Loucy (cell line): Measurements from ENCODE around the gene DNALI1.

Experiments
- EZH2phosphoT487 ChIP-seq: fragments of 200-600 bp; IDR thresholded peaks from 2 replicates; pipeline ENCODE4 v1.6.1; 2018; ENCODE audit warnings: antibody characterized with exemption, mild to moderate bottlenecking, moderate library complexity, borderline replicate concordance
- TF ChIP-seq, protein P1 (sequence below): fragments of 200-600 bp; sonication (generic); conservative IDR thresholded peaks from 2 replicates; pipeline ENCODE4 v1.5.1; 2014; ENCODE audit warnings: mild to moderate bottlenecking, antibody characterized with exemption, low read length

DNA sequence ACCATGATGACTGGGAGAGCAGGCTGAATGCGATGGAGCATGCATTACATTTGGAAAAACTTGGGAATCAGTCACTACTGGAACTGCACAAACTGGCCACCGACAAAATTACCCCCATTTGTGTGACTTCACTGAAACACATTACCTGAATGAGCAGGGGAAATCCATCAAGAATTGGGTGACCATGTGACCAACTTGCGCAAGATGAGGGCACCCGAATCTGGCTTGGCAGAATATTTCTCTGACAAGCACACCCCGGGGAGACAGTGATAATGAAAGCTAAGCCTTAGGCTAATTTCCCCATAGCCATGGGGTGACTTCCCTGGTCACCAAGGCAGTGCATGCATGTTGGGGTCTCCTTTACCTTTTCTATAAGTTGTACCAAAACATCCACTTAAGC is 11.7 kb upstream of the DNALI1 start:
- TF ChIP-seq, protein P1, sequence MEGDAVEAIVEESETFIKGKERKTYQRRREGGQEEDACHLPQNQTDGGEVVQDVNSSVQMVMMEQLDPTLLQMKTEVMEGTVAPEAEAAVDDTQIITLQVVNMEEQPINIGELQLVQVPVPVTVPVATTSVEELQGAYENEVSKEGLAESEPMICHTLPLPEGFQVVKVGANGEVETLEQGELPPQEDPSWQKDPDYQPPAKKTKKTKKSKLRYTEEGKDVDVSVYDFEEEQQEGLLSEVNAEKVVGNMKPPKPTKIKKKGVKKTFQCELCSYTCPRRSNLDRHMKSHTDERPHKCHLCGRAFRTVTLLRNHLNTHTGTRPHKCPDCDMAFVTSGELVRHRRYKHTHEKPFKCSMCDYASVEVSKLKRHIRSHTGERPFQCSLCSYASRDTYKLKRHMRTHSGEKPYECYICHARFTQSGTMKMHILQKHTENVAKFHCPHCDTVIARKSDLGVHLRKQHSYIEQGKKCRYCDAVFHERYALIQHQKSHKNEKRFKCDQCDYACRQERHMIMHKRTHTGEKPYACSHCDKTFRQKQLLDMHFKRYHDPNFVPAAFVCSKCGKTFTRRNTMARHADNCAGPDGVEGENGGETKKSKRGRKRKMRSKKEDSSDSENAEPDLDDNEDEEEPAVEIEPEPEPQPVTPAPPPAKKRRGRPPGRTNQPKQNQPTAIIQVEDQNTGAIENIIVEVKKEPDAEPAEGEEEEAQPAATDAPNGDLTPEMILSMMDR: no peak
- TF ChIP-seq EZH2phosphoT487: no peak
